HL-60 (cell line): ENCODE measurements around the gene DLX2.

Experiments
- CTCF ChIP-seq: IDR thresholded peaks from one replicate; pipeline ENCODE4 v1.5.1; 2011; ENCODE audit warnings: low read length, control low read depth, inconsistent platforms; ENCODE audit not compliant: insufficient read depth
- GABPA ChIP-seq: IDR thresholded peaks from 2 replicates; pipeline ENCODE4 v1.6.1; 2012; ENCODE audit warnings: low read depth
- POLR2AphosphoS5 ChIP-seq: IDR thresholded peaks from 2 replicates; pipeline ENCODE4 v1.6.1; 2012; ENCODE audit warnings: low read depth

- TF ChIP-seq CTCF: no peak
- TF ChIP-seq POLR2AphosphoS5: no peak
- no peak for TF ChIP-seq GABPA
These were observed 10.7 kb downstream of the DLX2 start for GRCh38 chr2:172091761-172092566.
